Tibial nerve (tissue), 4 donors: ENCODE results near the gene SLC38A1. TPM values are rescaled to one million over a fixed set of nuclear protein-coding genes. Genes with fewer than 3 reads are reported as not detected.

Experiments
- DNase-seq, 2 donors: peaks; one replicate each; pipeline ENCODE4 v3.0.0-alpha.2; 2019; ENCODE audit warnings: low spot score in 2 of 2
- H3K27ac ChIP-seq, 4 donors: fragments of 200-600 bp; sonication (generic) in 3 of 4; one replicate each; pipeline ENCODE4 v1.5.1; 2017 to 2019; ENCODE audit warnings: mild to moderate bottlenecking in 1 of 4
- H3K27me3 ChIP-seq, 2 donors: fragments of 200-600 bp; sonication (generic) in 1 of 2; one replicate each; pipeline versions ENCODE4 v1.5.1 to v1.6.0; 2017 to 2019
- H3K36me3 ChIP-seq, 3 donors: fragments of 200-600 bp; sonication (generic); one replicate each; pipeline ENCODE4 v1.5.1; 2018 to 2019
- H3K4me1 ChIP-seq, 4 donors: fragments of 200-600 bp; sonication (generic) in 3 of 4; one replicate each; pipeline ENCODE4 v1.5.1; 2017 to 2019
- H3K4me3 ChIP-seq, 4 donors: fragments of 200-600 bp; sonication (generic) in 3 of 4; one replicate each; pipeline ENCODE4 v1.5.1; 2017 to 2019; ENCODE audit warnings: mild to moderate bottlenecking in 1 of 4, moderate library complexity in 1 of 4
- H3K9me3 ChIP-seq, 4 donors: fragments of 200-600 bp; sonication (generic) in 3 of 4; one replicate each; pipeline ENCODE4 v1.5.1; 2017 to 2019
- EP300 ChIP-seq, 2 donors: sonication (generic); formaldehyde crosslinking; IDR thresholded peaks; one replicate each; pipeline ENCODE4 v1.6.1; 2017; ENCODE audit warnings: antibody characterized with exemption in 2 of 2, mild to moderate bottlenecking in 1 of 2
- POLR2A ChIP-seq, 2 donors: fragments of 450-650 bp; IDR thresholded peaks; one replicate each; pipeline ENCODE4 v1.6.1; 2017; ENCODE audit warnings: antibody characterized with exemption in 2 of 2, mild to moderate bottlenecking in 2 of 2, moderate library complexity in 2 of 2
- WGBS, 2 donors: methylation state at CpG; one replicate each; pipeline ENCODE4 v1.1.5; 2018; 5-methylcytosine and 5-hydroxymethylcytosine counted together
- total RNA-seq, 4 donors: library from RNA; depleted of rRNA; stranded (reverse); fragments of >200 nt; gene quantifications; one replicate each; pipeline ENCODE4 v1.1.0, GENCODE V29; 2016
- TF ChIP-seq, protein P1 (sequence below), 5 experiments: fragments of 200-600 bp in 3 of 5; fragments of 450-650 bp in 2 of 5; sonication (generic) in 3 of 5; IDR thresholded peaks; one replicate each; pipeline ENCODE4 v1.5.1; 2016 to 2019; ENCODE audit warnings: antibody characterized with exemption in 5 of 5, mild to moderate bottlenecking in 3 of 5, moderate library complexity in 2 of 5

SLC38A1 gene
- total RNA-seq, 4 donors from 2014 or later, result 7.0 to 11.8 (median 9.5) TPM

- peaks cover 0 to 25% (median 10%) of the 10 kb centered on the region in 4 donors for H3K4me1 ChIP-seq
- H3K27me3 ChIP-seq, result peaks cover 0 to 21% of the 10 kb centered on the region in 2 donors
- WGBS, 2 donors, result 40 to 90% methylated on average over 1 of the region's 1 CpG
- no peak for DNase-seq
- no peaks in the 10 kb centered on the region for H3K36me3 ChIP-seq
- H3K4me3 ChIP-seq, result no peak overlapping the region
- TF ChIP-seq EP300 (IDR thresholded peaks at IDR 0.05), result no peak
- no peak for TF ChIP-seq POLR2A (IDR thresholded peaks at IDR 0.05)
- TF ChIP-seq, protein P1, sequence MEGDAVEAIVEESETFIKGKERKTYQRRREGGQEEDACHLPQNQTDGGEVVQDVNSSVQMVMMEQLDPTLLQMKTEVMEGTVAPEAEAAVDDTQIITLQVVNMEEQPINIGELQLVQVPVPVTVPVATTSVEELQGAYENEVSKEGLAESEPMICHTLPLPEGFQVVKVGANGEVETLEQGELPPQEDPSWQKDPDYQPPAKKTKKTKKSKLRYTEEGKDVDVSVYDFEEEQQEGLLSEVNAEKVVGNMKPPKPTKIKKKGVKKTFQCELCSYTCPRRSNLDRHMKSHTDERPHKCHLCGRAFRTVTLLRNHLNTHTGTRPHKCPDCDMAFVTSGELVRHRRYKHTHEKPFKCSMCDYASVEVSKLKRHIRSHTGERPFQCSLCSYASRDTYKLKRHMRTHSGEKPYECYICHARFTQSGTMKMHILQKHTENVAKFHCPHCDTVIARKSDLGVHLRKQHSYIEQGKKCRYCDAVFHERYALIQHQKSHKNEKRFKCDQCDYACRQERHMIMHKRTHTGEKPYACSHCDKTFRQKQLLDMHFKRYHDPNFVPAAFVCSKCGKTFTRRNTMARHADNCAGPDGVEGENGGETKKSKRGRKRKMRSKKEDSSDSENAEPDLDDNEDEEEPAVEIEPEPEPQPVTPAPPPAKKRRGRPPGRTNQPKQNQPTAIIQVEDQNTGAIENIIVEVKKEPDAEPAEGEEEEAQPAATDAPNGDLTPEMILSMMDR (IDR thresholded peaks at IDR 0.05), result no peak
- H3K9me3 ChIP-seq, result no peaks in the 10 kb centered on the region
- no peak overlapping the region for H3K27ac ChIP-seq
These were observed 4.8 kb downstream of the SLC38A1 start for GRCh38 chr12:46264057-46264456.

DNA sequence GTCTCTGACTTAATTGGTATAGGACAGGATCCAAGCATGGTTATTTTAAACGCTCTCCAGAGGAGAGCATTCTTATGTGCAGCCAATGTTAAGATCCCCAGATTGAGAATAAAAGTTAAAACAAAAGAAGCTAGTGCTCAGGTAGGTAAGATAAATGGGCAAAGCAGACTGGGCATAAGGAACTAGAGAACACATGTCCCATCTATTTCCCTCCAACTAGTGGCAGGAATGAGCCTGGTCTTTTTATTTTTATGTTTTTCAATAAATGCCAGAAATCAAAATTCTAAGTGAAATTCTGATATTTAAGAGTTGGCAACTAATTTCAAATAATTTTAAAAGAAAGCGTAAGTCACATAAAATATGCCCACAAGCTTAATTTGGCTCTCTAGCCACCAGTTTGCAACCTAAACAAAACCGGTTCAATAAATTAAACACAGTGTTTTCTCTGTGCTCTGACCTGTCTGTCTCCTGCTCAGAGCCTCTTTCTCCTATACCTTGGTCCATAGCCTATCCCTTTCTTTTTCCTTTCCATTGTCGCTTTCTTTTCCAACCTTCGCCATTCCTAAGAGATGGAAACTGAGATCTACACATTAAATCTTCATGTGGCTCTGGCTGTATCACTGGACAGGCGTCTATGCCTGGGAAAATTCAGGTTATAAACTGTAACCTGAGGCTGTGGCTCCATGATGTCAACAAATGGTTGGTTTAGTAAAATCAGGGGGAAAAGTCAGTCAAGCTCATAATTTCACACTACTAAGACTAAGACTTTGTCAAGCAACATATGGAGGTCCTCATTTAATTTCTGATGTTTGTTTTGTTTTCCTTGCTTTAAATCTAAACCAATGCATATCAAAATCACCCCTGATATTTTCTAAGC, 5.5 kb downstream of the SLC38A1 start:
- Histone ChIP-seq H3K4me3 (no peak overlapping the region), H3K27ac (no peak overlapping the region), H3K27me3 (peaks cover 0 to 17% of the 10 kb centered on the region in 2 donors), H3K9me3 (no peaks in the 10 kb centered on the region), H3K4me1 (peaks cover 0 to 18% (median 9%) of the 10 kb centered on the region in 4 donors), H3K36me3 (no peaks in the 10 kb centered on the region)
- DNase-seq, result no peak
- WGBS, 2 donors, result 91 to 92% methylated on average over 6 of the region's 6 CpGs
- TF ChIP-seq, protein P1 (IDR thresholded peaks at IDR 0.05), result no peak
- no peak for TF ChIP-seq EP300 (IDR thresholded peaks at IDR 0.05)
- TF ChIP-seq POLR2A (IDR thresholded peaks at IDR 0.05), result no peak

DNA sequence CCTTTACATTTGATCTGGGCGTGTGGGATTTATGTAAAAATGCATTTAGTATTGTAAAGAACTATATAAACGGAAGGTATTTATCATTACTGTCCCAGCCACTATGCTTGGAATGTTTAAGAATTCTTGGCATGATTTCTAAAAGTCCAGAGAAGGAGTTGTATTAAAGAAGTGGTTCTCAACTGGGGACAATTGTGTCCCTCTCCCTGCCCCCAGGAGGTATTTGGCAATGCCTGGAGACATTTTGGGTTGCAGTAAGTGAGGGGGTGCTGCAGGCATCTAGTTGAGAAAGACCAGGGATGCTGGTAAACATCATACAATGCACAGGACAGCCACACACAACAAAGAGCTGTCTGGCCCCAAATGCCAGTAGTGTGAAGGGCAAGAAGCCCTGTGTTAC, 7.2 kb downstream of the SLC38A1 start:
- DNase-seq, result no peak
- 70 to 81% methylated on average over 2 of the region's 2 CpGs for WGBS, 2 donors
- H3K27me3 ChIP-seq, result peaks cover 0 to under 1% of the 10 kb centered on the region in 2 donors

GRCh38 chr12:46260913-46261476, 7.8 kb downstream of the SLC38A1 start:
- no peak for DNase-seq
- no peak overlapping the region for H3K4me3 ChIP-seq
- 73 to 82% methylated on average over 2 of the region's 2 CpGs for WGBS, 2 donors
- TF ChIP-seq, protein P1 (IDR thresholded peaks at IDR 0.05), result no peak
- TF ChIP-seq EP300 (IDR thresholded peaks at IDR 0.05), result no peak
- TF ChIP-seq POLR2A (IDR thresholded peaks at IDR 0.05), result no peak
- H3K27ac ChIP-seq, result no peak overlapping the region
- no peaks in the 10 kb centered on the region for H3K36me3 ChIP-seq
- H3K27me3 ChIP-seq, result no peaks in the 10 kb centered on the region
- no peaks in the 10 kb centered on the region for H3K9me3 ChIP-seq
- peaks cover 0 to 4% (median 0%) of the 10 kb centered on the region in 4 donors for H3K4me1 ChIP-seq

More for the DNA sequence above, 7.2 kb downstream of the SLC38A1 start:
- H3K36me3 ChIP-seq, result no peaks in the 10 kb centered on the region
- H3K27ac ChIP-seq, result no peak overlapping the region
- TF ChIP-seq, protein P1 (IDR thresholded peaks at IDR 0.05), result no peak
- TF ChIP-seq EP300 (IDR thresholded peaks at IDR 0.05) (no peak), POLR2A (IDR thresholded peaks at IDR 0.05) (no peak)
- H3K4me1 ChIP-seq, result peaks cover 0 to 4% (median under 1%) of the 10 kb centered on the region in 4 donors
- no peaks in the 10 kb centered on the region for H3K9me3 ChIP-seq
- no peak overlapping the region for H3K4me3 ChIP-seq
